ENCODE measurements around the gene NINJ2.

DNA sequence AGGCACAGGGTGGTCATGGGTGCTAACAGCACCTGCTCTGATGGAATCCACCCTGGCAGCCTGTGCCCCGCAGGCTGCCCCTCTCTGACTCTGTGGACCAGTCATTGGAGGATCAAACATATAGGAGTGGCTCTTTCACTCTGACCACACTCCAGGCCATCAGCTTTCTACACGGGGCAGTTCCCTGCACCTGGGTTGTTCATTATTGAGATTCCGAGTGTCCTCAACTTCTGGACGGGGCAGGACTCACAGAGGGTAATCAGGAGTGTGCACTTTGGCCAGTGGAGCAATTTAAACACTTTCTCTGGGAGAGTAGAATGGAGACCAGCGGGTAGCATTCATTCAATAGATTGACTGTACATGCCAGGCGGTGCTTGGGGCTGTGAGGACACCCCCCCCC, 94.8 kb downstream of the NINJ2 start:
- TF ChIP-seq, protein P1, sequence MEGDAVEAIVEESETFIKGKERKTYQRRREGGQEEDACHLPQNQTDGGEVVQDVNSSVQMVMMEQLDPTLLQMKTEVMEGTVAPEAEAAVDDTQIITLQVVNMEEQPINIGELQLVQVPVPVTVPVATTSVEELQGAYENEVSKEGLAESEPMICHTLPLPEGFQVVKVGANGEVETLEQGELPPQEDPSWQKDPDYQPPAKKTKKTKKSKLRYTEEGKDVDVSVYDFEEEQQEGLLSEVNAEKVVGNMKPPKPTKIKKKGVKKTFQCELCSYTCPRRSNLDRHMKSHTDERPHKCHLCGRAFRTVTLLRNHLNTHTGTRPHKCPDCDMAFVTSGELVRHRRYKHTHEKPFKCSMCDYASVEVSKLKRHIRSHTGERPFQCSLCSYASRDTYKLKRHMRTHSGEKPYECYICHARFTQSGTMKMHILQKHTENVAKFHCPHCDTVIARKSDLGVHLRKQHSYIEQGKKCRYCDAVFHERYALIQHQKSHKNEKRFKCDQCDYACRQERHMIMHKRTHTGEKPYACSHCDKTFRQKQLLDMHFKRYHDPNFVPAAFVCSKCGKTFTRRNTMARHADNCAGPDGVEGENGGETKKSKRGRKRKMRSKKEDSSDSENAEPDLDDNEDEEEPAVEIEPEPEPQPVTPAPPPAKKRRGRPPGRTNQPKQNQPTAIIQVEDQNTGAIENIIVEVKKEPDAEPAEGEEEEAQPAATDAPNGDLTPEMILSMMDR (IDR thresholded peaks at IDR 0.05; ENCODE audit: insufficient read depth, low read depth, low read length): no peak
- no peak for TF ChIP-seq EZH2 (IDR thresholded peaks at IDR 0.05; ENCODE audit: insufficient read depth, low read length)

Data from astrocyte (in vitro differentiated cells and primary cell).